Osteoblast (primary cell): ENCODE data around the gene TEX11. TPM values are rescaled to one million over a fixed set of nuclear protein-coding genes. Genes with fewer than 3 reads are reported as not detected.
"Not testable (repeated sequence)": the region's sequence is repeated elsewhere in the genome, so short reads cannot be mapped to it uniquely, and the experiment has no call there.

Source experiments
- DNase-seq: peaks from one replicate; pipeline ENCODE4 v3.0.0; 2011; ENCODE audit warnings: low spot score, mixed read lengths; ENCODE audit not compliant: insufficient read length; ENCODE audit errors: missing footprints
- H2AFZ ChIP-seq: 2 replicates; pipeline ENCODE4 v1.6.0; 2011; ENCODE audit warnings: mild to moderate bottlenecking, low read length
- H3K27ac ChIP-seq: 2 replicates; pipeline ENCODE4 v1.5.1; 2011; ENCODE audit warnings: mild to moderate bottlenecking, low read depth, low read length, moderate library complexity
- H3K27me3 ChIP-seq: 2 replicates; pipeline ENCODE4 v1.6.0; 2012; ENCODE audit warnings: mild to moderate bottlenecking, control low read depth, inconsistent platforms, low read length, moderate library complexity; ENCODE audit not compliant: insufficient read depth
- H3K36me3 ChIP-seq: 2 replicates; pipeline ENCODE4 v1.5.1; 2011; ENCODE audit warnings: mild to moderate bottlenecking, low read length, control low read depth, moderate library complexity; ENCODE audit not compliant: insufficient read depth
- H3K4me1 ChIP-seq: 2 replicates; pipeline ENCODE4 v1.5.1; 2011; ENCODE audit warnings: mild to moderate bottlenecking, low read length, control low read depth, moderate library complexity; ENCODE audit not compliant: insufficient read depth
- H3K4me2 ChIP-seq: 2 replicates; pipeline ENCODE4 v1.6.0; 2011; ENCODE audit warnings: mild to moderate bottlenecking, low read length; ENCODE audit not compliant: insufficient read depth
- H3K4me3 ChIP-seq: fragments of 200-600 bp; sonication (generic); 3 replicates; pipeline ENCODE4 v1.5.1; 2012; ENCODE audit warnings: mild to moderate bottlenecking, low read length, inconsistent platforms; ENCODE audit not compliant: insufficient read depth
- H3K79me2 ChIP-seq: 2 replicates; pipeline ENCODE4 v1.6.0; 2012; ENCODE audit warnings: mild to moderate bottlenecking, low read length, control low read depth, inconsistent platforms; ENCODE audit not compliant: insufficient read depth
- H3K9me3 ChIP-seq: 2 replicates; pipeline ENCODE4 v1.5.1; 2011; ENCODE audit warnings: low read depth, low read length, control low read depth
- H4K20me1 ChIP-seq: 2 replicates; pipeline ENCODE4 v1.6.0; 2012; ENCODE audit warnings: mild to moderate bottlenecking, low read length, control low read depth; ENCODE audit not compliant: insufficient read depth
- CTCF ChIP-seq: IDR thresholded peaks from 2 replicates; pipeline ENCODE4 v1.5.1; 2011; ENCODE audit warnings: mild to moderate bottlenecking, low read depth, low read length, moderate library complexity; ENCODE audit errors: extremely low read depth
- total RNA-seq: library from RNA; depleted of rRNA; stranded (reverse); fragments of >200 nt; gene quantifications from 2 replicates; pipeline ENCODE4 v1.2.3, GENCODE V29; 2012

The TEX11 gene
- total RNA-seq, 1 donor: not detected

GRCh38 chrX:70921709-70922352 lies 13.3 kb upstream of the TEX11 start:
- no peaks in the 10 kb centered on the region for H3K36me3 ChIP-seq
- no peak overlapping the region for H3K4me2 ChIP-seq
- H3K27ac ChIP-seq: no peak overlapping the region
- no peak overlapping the region for H2AFZ ChIP-seq
- H3K79me2 ChIP-seq: no peaks in the 10 kb centered on the region
- no peak for DNase-seq
- H3K4me1 ChIP-seq: no peaks in the 10 kb centered on the region
- no peak for TF ChIP-seq CTCF
- H4K20me1 ChIP-seq: no peaks in the 10 kb centered on the region
- no peaks in the 10 kb centered on the region for H3K9me3 ChIP-seq
- H3K4me3 ChIP-seq: no peak overlapping the region
- peaks cover 19% of the 10 kb centered on the region for H3K27me3 ChIP-seq

GRCh38 chrX:70916754-70917153 lies 8.2 kb upstream of the TEX11 start:
- Histone ChIP-seq H3K4me1 (no peaks in the 10 kb centered on the region), H3K9me3 (no peaks in the 10 kb centered on the region), H3K79me2 (no peaks in the 10 kb centered on the region), H3K4me3 (no peak overlapping the region), H3K27me3 (peaks cover 3% of the 10 kb centered on the region), H3K27ac (no peak overlapping the region), H3K4me2 (no peak overlapping the region), H3K36me3 (no peaks in the 10 kb centered on the region), H2AFZ (no peak overlapping the region), H4K20me1 (no peaks in the 10 kb centered on the region)
- DNase-seq: no peak
- TF ChIP-seq CTCF: no peak

GRCh38 chrX:70907900-70908299 lies 611 bp downstream of the TEX11 start:
- no peak overlapping the region for H3K4me3 ChIP-seq
- H3K27me3 ChIP-seq: no peaks in the 10 kb centered on the region
- no peaks in the 10 kb centered on the region for H3K9me3 ChIP-seq
- no peaks in the 10 kb centered on the region for H3K79me2 ChIP-seq
- H3K36me3 ChIP-seq: no peaks in the 10 kb centered on the region
- TF ChIP-seq CTCF: no peak
- H3K4me2 ChIP-seq: no peak overlapping the region
- no peaks in the 10 kb centered on the region for H3K4me1 ChIP-seq
- H3K27ac ChIP-seq: no peak overlapping the region
- H4K20me1 ChIP-seq: no peaks in the 10 kb centered on the region
- no peak overlapping the region for H2AFZ ChIP-seq
- no peak for DNase-seq

GRCh38 chrX:70901465-70901864 lies 7.0 kb downstream of the TEX11 start:
- no peaks in the 10 kb centered on the region for H4K20me1 ChIP-seq
- H3K4me1 ChIP-seq: no peaks in the 10 kb centered on the region
- TF ChIP-seq CTCF: no peak
- no peaks in the 10 kb centered on the region for H3K36me3 ChIP-seq
- no peak overlapping the region for H3K27ac ChIP-seq
- no peak for DNase-seq
- H3K27me3 ChIP-seq: no peaks in the 10 kb centered on the region
- no peaks in the 10 kb centered on the region for H3K9me3 ChIP-seq
- H3K4me2 ChIP-seq: no peak overlapping the region
- H3K79me2 ChIP-seq: no peaks in the 10 kb centered on the region
- H2AFZ ChIP-seq: no peak overlapping the region
- H3K4me3 ChIP-seq: no peak overlapping the region

GRCh38 chrX:70890441-70890840 lies 18.1 kb downstream of the TEX11 start:
- not testable (repeated sequence) for H3K4me2 ChIP-seq, H3K9me3 ChIP-seq, H3K79me2 ChIP-seq, H2AFZ ChIP-seq, H3K36me3 ChIP-seq, H3K27me3 ChIP-seq, H4K20me1 ChIP-seq, H3K4me1 ChIP-seq, H3K4me3 ChIP-seq, H3K27ac ChIP-seq, DNase-seq
